ENCODE data around the gene UMODL1. TPM values are rescaled to one million over a fixed set of nuclear protein-coding genes. Genes with fewer than 3 reads are reported as not detected.

The UMODL1 gene, protein sequence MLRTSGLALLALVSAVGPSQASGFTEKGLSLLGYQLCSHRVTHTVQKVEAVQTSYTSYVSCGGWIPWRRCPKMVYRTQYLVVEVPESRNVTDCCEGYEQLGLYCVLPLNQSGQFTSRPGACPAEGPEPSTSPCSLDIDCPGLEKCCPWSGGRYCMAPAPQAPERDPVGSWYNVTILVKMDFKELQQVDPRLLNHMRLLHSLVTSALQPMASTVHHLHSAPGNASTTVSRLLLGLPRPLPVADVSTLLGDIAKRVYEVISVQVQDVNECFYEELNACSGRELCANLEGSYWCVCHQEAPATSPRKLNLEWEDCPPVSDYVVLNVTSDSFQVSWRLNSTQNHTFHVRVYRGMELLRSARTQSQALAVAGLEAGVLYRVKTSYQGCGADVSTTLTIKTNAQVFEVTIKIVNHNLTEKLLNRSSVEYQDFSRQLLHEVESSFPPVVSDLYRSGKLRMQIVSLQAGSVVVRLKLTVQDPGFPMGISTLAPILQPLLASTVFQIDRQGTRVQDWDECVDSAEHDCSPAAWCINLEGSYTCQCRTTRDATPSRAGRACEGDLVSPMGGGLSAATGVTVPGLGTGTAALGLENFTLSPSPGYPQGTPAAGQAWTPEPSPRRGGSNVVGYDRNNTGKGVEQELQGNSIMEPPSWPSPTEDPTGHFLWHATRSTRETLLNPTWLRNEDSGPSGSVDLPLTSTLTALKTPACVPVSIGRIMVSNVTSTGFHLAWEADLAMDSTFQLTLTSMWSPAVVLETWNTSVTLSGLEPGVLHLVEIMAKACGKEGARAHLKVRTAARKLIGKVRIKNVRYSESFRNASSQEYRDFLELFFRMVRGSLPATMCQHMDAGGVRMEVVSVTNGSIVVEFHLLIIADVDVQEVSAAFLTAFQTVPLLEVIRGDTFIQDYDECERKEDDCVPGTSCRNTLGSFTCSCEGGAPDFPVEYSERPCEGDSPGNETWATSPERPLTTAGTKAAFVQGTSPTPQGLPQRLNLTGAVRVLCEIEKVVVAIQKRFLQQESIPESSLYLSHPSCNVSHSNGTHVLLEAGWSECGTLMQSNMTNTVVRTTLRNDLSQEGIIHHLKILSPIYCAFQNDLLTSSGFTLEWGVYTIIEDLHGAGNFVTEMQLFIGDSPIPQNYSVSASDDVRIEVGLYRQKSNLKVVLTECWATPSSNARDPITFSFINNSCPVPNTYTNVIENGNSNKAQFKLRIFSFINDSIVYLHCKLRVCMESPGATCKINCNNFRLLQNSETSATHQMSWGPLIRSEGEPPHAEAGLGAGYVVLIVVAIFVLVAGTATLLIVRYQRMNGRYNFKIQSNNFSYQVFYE
- under 0.01 TPM in 1 of 2 replicates, not detected in the other for total RNA-seq

DNA sequence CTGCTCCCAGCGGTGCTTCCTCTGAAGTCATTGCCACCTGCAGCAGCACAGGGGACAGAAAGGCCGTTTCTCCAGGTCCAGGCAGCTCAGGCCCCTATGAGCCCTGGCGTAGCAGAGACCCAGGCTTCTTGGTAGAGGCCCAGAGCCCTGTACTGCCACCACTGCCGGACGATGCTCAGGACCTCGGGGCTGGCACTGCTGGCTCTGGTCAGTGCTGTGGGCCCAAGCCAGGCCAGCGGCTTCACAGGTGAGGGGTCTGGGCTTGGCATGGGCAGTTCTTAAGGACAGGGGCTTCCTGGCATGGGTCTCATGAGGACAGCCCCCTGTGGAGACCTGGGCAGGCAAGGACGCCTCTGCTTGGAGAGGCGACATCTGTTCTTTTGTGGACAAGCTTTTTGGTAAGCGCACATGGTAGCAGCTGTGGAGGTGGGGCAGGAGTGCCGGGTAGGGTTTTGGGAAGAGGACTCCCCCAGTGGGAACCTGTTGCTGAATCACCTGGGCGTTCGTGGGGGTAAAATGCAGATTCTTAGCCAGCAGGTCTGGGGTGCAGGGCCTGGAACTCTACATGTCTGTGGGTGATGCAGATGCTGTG is at the start of gene UMODL1:
UMODL1 (plus strand) TSS at position 172 of the 592 bp plus-strand sequence; CDS start at position 172, 0 bp downstream.

Other genes starting within 250 kb of the UMODL1 start
- 3.8 and 7.3 TPM in 2 replicates for gene PRDM15, start 192.0 kb upstream of the UMODL1 start, total RNA-seq
- gene C2CD2, start 117.3 kb upstream of the UMODL1 start, total RNA-seq = 14.9 and 21.9 TPM in 2 replicates
- gene ZBTB21, start 61.0 kb upstream of the UMODL1 start, total RNA-seq = 16.9 and 20.8 TPM in 2 replicates
- under 0.01 TPM in 1 of 2 replicates, not detected in the other for gene ABCG1, start 147.8 kb downstream of the UMODL1 start, total RNA-seq
- gene TFF3, start 244.1 kb downstream of the UMODL1 start, total RNA-seq = not detected in 2 replicates

Data from hair follicle dermal papilla cell (primary cell).